SK-N-SH (cell line): ENCODE measurements around the gene EPO. TPM values are rescaled to one million over a fixed set of nuclear protein-coding genes. Genes with fewer than 3 reads are reported as not detected.

ENCODE experiments used
- CHD2 ChIP-seq: fragments of 150-350 bp; IDR thresholded peaks from 2 replicates; pipeline ENCODE4 v1.6.1; 2018; ENCODE audit warnings: low read length; ENCODE audit not compliant: partially characterized antibody
- ELF1 ChIP-seq: IDR thresholded peaks from 2 replicates; pipeline ENCODE4 v1.4.0; 2012
- EP300 ChIP-seq, 2 experiments: IDR thresholded peaks; 2 replicates each; pipeline versions ENCODE4 v1.4.0 to v1.6.1; 2012; ENCODE audit warnings: borderline replicate concordance in 1 of 2, low read depth in 1 of 2, low read length in 1 of 2
- EZH2phosphoT487 ChIP-seq: fragments of 200-600 bp; sonication (generic); IDR thresholded peaks from 2 replicates; pipeline ENCODE4 v1.6.1; 2017; ENCODE audit warnings: low read depth, mixed run types, mild to moderate bottlenecking, antibody characterized with exemption, moderate library complexity, borderline replicate concordance
- FOXJ3 ChIP-seq: sonication (generic); formaldehyde crosslinking; IDR thresholded peaks from 2 replicates; pipeline ENCODE4 v1.5.1; 2020; ENCODE audit warnings: mild to moderate bottlenecking, missing genetic modification reagents
- GABPA ChIP-seq: IDR thresholded peaks from 2 replicates; pipeline ENCODE4 v1.4.0; 2012; ENCODE audit warnings: low read depth, mild to moderate bottlenecking
- GATA2 ChIP-seq: sonication (generic); formaldehyde crosslinking; IDR thresholded peaks from 2 replicates; pipeline ENCODE4 v1.5.0; 2020; ENCODE audit warnings: mild to moderate bottlenecking, missing genetic modification reagents
- IRF3 ChIP-seq: fragments of 150-350 bp; IDR thresholded peaks from 2 replicates; pipeline ENCODE4 v1.6.1; 2016; ENCODE audit warnings: mild to moderate bottlenecking, low read depth, low read length
- JUND ChIP-seq: IDR thresholded peaks from 2 replicates; pipeline ENCODE4 v1.4.0; 2012
- MAX ChIP-seq: IDR thresholded peaks from 2 replicates; pipeline ENCODE4 v1.4.0; 2012; ENCODE audit warnings: low read depth
- MEF2A ChIP-seq: IDR thresholded peaks from 2 replicates; pipeline ENCODE4 v1.4.0; 2012; ENCODE audit warnings: low read depth, borderline replicate concordance
- MXI1 ChIP-seq: IDR thresholded peaks from 2 replicates; pipeline ENCODE4 v1.6.1; 2012; ENCODE audit warnings: mild to moderate bottlenecking, low read depth, low read length, improper control_type of control experiment
- NRF1 ChIP-seq: IDR thresholded peaks from 2 replicates; pipeline ENCODE4 v1.6.1; 2012; ENCODE audit warnings: low read depth, mild to moderate bottlenecking, low read length
- POLR2AphosphoS5 ChIP-seq: IDR thresholded peaks from 2 replicates; pipeline ENCODE4 v1.6.1; 2012; ENCODE audit warnings: low read depth, low read length
- REST ChIP-seq: IDR thresholded peaks from 2 replicates; pipeline ENCODE4 v1.6.1; 2012; ENCODE audit warnings: mild to moderate bottlenecking, low read depth, low read length, moderate library complexity
- SMC3 ChIP-seq: IDR thresholded peaks from 2 replicates; pipeline ENCODE4 v1.6.1; 2012; ENCODE audit warnings: low read depth, low read length, improper control_type of control experiment
- TAF1 ChIP-seq: IDR thresholded peaks from 2 replicates; pipeline ENCODE4 v1.6.1; 2012; ENCODE audit warnings: low read depth, mild to moderate bottlenecking, low read length, moderate library complexity, borderline replicate concordance
- TCF12 ChIP-seq: IDR thresholded peaks from 2 replicates; pipeline ENCODE4 v1.4.0; 2012
- TEAD4 ChIP-seq: IDR thresholded peaks from 2 replicates; pipeline ENCODE4 v1.4.0; 2012; ENCODE audit warnings: mild to moderate bottlenecking, borderline replicate concordance; ENCODE audit not compliant: insufficient read depth
- USF2 ChIP-seq: fragments of 150-350 bp; IDR thresholded peaks from 2 replicates; pipeline ENCODE4 v1.6.1; 2017; ENCODE audit warnings: antibody characterized with exemption, low read length, low read depth, borderline replicate concordance
- YY1 ChIP-seq: IDR thresholded peaks from 2 replicates; pipeline ENCODE4 v1.4.0; 2012; ENCODE audit warnings: low read depth, mild to moderate bottlenecking
- ZBTB33 ChIP-seq: IDR thresholded peaks from 2 replicates; pipeline ENCODE4 v1.4.0; 2012; ENCODE audit warnings: low read depth, borderline replicate concordance
- polyA plus RNA-seq, 3 experiments: library from polyadenylated mRNA; depleted of rRNA; stranded (reverse); fragments of >200 nt; gene quantifications; 2 replicates each; pipeline ENCODE4 v1.2.3, GENCODE V29; 2012

EPO gene
- polyA plus RNA-seq, 1 of the 3 experiments (the other 2 are of a cell fraction) = not detected

- TF ChIP-seq REST (0 out of 2 replicates have a peak, but pooled peaks have one; percentile 34), POLR2AphosphoS5 (peak; percentile 66), CHD2 (peak; percentile 97), MEF2A (no peak), TAF1 (peak; percentile 95), MAX (peak; percentile 57; the same call in 1 of the 2 replicates), TCF12 (no peak; the same call in 1 of the 2 replicates), JUND (peak; percentile 44; the same call in 1 of the 2 replicates), FOXJ3 (no peak), NRF1 (no peak), IRF3 (no peak), GATA2 (no peak), ELF1 (0 out of 2 replicates have a peak, but pooled peaks have one; percentile 45), SMC3 (no peak), MXI1 (peak; percentile 57), YY1 (no peak), TEAD4 (no peak), GABPA (no peak), USF2 (no peak; the same call in none of the 2 replicates), EP300 (IDR thresholded peaks at IDR 0.05; ENCODE audit: borderline replicate concordance in 1 of 2, low read depth in 1 of 2, low read length in 1 of 2) (peak in 1 of 2 experiments; percentile 84; a peak in 2 of 4 replicates), ZBTB33 (no peak), EZH2phosphoT487 (no peak)
Observed at GRCh38 chr7:100673302-100673941, 46.8 kb upstream of the EPO start, which contains the start of gene GNB2 (continued).
